SKM-1 (cell line): ENCODE measurements around the gene SNED1.
"Not testable (repeated sequence)": the region's sequence is repeated elsewhere in the genome, so short reads cannot be mapped to it uniquely, and the experiment has no call there.

ENCODE experiments used
- DNase-seq: peaks from one replicate; lab custom pipeline; 2025; ENCODE audit not compliant: unreplicated experiment; lab: John Stamatoyannopoulos, UW

The SNED1 gene

DNA sequence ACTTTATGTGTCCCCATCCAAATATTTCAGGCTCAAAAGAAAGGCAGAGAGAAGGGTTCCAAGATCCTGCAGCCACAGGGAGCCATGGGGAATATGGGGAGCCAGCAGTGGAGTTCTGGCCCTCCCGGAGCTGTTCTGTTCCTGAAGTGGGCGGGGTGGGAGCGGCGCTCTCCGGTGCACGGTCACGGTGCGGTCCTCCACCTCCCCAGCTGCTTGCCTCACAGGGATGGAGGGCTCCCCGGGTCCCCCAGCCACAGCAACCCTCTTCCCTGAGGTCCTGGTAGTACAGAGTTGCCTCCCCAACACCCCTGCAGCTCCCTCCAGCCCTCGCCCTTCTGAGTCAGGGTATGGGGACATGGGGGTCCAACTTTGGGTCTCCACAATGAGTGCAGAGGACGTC is 26.2 kb upstream of the SNED1 start:
- no peak for DNase-seq

- no peak for DNase-seq
Observed at GRCh38 chr2:240972636-240973521, 25.5 kb upstream of the SNED1 start.

DNA sequence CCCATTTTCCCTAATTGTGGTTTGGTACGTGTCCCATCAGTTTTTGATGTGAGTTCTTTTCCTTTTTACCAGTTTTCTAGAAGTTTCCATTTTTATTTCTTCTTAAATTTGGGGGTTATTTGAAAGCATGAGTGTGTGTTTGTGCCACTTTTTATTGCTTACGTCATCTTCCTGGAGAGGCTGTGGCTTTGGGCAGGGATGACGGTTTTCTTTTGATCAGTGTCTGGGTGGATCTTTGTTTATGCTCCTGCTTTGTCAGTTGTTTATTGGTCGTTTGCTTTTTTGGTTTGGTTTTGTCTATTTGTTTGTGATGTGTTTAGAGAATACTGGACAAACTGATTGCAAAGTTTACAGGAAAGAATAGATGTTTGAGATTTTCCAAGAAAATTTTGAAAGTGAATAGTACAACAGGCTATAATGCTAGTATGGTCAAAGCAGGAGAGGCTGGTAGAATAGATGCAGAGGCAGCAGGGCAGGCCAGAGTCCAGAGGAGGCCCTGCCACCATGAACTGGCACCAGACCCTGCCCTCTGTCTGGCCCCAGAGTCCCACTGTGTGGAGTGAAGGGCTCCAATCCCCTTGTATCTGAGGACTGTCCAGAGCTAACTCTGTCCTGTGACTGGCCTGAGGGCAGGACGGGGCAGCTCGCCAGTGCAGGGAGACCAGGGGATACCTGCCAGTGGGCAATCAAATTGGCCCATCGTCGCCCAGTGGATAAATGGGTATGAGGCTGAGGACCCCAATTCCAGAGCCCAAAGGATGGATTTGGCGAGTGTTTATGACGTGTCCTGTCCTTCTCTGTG is 23.4 kb upstream of the SNED1 start:
- no peak for DNase-seq

DNA sequence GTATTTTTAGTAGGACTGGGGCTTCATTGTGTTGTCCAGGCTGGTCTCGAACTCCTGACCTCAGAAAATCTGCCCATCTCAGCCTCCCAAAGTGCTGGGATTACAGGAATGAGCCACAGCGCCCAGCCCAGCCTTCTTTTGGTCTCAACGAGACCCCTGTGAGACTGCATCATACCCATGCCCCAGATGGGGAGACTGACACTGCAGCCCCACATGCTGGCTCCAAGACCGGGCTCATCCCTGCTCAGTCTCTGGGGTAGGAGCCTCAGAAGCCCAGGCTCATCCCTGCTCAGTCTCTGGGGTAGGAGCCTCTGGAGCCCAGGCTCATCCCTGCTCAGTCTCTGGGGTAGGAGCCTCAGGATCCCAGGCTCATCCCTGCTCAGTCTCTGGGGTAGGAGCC is 22.5 kb upstream of the SNED1 start:
- DNase-seq: not testable (repeated sequence)

GRCh38 chr2:240981280-240981679 is 17.1 kb upstream of the SNED1 start:
- DNase-seq: no peak

DNA sequence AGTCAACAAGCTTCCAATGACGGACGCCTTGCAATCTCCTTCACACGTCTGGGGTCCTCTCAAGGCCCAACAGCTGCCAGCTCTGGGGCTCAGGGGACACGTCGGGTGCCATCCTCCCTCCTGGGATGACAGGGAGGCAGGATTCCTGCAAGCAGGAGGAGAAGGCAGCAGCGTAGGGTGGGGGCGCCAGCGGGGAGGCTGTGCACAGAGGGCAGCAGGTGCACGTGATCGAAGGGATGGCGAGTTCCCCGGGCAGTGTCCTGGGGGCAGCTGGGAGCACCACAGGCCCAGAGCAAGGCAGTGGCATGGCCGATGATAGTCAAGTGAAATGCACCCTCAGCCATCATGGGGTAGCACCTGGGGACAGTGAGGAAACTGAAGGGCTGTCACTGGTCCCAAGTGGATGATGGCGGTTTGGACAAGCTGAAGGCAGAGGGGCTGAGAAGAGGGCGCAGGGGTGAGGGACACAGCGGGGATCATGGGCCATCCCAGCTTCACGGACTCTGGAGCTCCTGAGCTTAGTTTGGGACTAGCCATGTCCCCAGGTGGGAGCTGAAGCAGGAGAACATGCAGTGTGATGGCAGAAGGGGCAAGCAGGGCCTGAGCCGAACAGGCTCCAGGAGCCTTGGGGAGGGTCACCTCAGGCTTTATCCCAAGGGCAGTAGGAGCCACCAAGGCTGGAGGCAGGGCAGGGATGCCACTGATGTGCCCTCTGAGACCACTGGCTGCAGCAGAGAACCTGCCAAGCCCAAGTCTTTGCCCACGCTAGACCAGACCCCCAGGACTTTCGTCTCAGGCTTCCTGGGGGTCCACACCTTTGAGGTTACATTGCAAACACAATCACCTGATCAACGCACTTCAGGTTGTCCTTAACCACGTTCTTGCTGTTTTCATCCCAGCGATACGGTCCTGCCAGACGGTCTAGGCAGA is 16.3 kb upstream of the SNED1 start:
- no peak for DNase-seq

DNA sequence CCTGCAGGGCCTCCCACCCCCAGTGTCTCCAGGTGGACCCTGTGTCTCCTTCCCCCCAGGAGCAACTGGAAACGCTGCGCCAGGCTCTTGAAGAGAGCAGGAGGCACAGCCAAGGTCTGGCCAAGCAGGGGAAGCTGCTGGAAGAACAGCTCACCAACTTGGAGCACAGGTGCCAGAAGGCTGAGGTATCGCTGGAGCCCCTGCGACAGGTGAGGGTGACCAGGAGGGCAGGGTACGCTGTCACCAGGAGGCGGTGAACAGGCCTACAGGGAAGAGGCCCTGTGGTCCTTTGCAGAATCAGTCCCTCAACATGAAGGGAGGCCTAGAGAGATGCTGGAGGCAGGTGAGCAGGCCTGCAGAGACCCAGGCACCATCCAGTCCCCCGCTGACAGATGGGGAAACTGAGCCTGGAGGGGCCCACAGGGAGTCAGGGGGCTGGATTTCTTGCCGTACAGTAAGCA is 15.6 kb upstream of the SNED1 start:
- no peak for DNase-seq

DNA sequence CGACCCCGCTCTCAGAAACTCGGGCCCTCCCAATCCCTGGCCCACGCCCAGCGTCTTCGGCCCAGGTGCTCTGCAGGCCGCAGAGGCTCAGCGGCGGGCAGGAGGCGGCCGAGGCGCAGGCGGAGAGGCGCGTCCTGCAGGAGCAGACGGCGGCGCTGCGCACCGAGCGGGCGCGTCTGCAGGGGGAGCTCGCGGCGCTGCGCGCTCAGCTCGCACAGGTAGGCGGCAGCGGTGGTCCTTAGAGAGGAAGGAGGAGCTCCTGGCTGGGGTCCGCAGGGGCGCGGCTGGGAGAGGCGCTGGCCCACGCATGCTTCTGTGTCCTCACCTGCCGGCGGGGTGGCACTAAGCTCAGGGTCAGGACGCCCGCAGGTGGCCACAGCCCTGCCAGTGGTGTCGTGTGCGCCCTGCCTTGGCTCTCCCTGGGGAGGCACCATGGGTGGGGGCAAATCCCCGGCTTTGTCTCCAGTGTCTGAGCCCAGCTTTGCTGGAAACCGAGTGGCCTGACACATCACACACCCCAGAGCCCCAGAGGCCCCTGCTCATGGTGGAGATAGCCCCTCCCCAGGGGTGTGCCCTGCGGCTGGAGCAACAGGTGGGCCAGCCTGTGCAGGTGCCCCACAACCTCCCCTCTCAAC is 14.9 kb upstream of the SNED1 start:
- no peak for DNase-seq

DNA sequence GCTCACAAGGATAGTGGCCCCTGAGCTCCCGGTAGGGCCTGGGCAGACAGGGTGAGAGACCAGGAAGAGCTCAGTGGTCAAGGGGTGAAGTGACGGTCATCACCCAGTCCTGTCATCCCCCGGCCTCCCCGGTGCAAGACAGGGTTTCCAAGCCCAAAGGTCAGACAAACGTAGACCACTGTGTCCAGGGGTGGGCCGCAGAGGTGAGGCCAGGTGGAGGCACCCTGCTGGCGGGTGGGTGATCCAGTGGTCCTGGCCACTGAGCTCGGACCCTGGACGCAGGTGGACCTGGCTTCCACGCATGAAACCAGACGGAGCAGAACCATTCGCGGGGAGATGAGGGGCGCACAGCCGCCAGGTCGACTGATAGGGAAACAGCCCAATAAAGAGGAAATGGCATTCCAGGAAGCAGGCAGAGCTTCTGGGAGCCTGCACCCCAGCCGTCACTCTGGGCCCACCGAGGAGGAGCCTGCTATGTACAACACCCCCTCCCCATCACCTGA is 14.4 kb upstream of the SNED1 start:
- no peak for DNase-seq

DNA sequence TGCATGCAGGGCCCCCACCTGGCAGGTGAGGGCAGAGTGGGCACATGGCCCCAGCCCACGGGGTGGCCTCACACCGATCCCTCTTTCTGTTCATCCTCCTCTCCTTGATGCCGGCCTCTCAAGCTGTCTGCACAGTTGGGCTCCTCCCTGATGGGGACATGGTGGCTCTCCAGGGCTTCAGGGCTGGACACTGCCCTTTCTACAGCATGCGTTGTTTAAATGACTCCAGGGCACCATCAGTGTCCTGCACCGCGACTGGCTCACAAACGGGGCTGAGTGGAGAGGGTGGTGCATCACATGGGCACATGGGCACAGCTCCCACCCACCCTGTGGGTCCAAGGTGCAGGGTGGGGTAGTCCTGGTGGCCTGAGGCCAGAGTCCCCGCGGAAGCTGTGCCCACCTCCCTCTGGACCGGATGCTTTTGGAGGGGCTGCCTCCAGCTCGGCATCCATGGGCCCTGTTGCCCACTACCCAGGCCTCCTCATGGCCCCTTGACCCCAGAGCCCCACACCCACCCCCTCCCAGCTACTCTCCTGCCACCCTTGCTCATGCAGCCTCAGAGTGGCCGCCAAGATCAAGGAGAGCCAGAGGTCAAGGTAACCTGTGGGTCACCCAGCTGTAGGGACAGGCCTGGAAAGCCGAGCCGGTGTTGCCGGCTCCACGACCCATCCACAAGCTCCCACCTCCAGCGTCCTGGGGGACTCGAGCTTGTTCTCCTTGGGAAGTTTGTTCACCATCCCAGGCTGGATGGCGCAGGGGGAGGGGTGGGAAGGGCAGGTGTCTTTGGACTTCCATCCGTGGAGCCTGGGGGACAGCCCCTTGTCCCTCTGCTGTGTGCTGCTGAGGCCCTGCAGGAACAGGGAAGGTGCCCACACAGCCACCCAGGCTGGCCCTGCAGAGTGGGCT is 12.3 kb upstream of the SNED1 start:
- no peak for DNase-seq

DNA sequence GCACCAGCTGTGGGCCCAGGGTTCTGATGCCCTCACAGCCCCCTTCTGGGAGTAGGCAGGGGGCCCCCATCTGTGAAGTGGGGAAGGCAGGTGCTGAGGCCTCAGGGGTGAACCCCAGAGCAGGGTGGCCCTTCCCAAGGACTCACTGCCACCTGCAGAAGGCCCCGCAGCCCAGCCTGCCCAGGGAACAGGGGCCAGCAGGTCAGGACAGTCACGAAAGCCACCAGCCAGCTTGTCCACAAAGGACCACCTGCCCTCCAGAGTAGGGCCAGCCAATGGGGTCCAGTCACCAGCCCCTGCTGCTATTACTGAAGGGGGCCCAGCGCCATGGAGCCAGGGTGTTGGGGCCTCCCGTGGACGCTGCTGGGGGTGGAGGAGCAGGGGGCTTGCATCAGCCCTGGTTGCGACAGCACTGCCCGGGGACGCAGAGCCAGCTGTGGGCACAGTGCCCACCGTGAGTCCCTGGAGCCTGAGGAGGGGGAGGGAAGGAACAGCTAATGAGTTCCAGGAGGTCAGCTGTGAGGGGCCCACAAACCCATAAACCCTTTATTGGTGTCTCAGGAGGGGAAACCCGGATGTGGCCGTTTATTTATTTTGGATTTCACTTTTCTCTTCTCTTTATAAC is 11.5 kb upstream of the SNED1 start:
- DNase-seq: no peak

DNA sequence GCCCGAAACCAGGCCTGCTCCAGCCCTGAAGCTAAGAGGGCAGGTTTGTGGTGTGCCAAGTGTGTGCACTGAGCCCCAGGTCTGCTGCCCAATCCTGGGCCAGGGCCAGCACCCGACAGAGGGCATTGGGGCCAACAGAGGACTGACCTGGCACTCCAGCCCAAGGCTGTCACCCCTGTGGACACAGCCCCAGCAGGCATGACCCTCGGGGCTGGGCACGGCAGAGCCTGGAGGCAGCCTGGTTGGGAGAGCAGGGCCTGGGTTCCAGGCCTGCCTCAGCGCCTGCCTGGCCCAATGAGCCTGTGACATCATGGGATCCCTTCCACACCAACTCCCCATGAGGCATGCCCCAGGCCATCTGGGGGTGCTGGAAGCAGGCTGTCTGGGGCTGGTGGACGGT is 10.8 kb upstream of the SNED1 start:
- no peak for DNase-seq

DNA sequence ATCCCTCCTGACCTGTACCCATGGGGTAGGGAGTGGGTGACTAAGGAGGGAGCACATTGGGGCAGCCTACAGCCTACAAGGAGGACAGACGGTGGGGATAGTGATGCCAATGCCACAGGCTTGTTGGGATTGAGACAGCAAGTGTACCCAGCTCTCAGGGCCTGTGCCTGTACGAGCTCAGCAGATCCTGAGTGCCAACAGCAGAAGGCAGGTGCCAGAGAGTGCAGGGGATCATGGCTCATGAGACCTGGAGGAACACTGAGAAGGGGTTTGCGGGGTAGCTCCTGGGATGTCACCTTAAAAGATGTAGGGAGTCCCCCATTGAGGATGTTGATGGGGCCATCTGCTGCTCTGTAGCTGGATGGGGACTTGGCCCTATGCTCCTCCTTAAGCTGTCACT is 10.3 kb upstream of the SNED1 start:
- DNase-seq: no peak

GRCh38 chr2:240988571-240989271 is 9.7 kb upstream of the SNED1 start:
- no peak for DNase-seq

- DNase-seq: peak; percentile 28
Observed at GRCh38 chr2:240989451-240990265, 8.8 kb upstream of the SNED1 start.

DNA sequence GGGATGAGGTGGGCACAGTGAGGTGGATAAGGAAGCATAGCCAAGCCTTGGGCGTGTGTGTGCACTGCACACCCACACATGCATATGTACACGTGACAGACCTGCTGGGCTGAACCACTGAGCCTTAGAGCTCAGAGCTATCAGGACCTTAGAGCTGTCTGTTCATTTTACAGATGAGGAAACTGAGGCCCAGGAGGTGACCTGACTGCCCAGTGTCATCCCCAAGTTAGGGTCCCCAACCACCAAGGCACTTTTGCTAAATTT is 8.2 kb upstream of the SNED1 start:
- DNase-seq: no peak

DNA sequence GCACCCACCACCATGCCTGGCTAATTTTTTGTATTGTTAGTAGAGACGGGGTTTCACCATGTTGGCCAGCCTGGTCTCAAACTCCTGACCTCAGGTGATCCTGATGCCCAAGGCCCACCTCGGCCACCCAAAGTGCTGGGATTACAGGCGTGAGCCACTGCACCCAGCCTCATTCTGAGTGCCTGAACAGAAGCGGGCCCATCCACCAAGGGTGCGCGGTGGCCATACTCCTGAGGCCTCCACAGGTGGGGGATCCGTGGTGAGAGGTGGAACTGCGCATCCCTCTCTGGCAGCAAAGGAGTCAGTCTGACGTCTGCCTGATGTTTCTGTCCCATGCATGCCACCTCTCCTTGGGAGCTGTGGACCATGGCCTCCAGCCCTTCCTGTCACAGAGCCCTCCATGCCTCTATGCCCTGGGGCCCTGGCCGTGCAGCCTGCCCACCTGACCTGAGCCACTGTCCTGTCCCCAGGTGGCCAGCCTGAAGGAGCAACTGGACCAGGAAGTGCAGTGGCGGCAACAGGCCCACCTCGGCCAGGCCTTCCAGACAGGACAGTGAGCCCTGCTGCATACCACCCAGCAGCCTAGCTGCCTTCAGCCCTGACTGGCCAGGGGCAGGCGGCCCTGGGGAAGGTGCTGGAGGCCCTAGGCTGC is 7.6 kb upstream of the SNED1 start:
- DNase-seq: no peak
